PC-3 (cell line): ENCODE results near the gene KCND3. TPM values are rescaled to one million over a fixed set of nuclear protein-coding genes. Genes with fewer than 3 reads are reported as not detected.
A peak's percentile ranks its signal among the peaks of the same experiment; 100 is the strongest.

Experiments
- ATAC-seq: fragments of 200-7000 bp; cut with Tn5 transposase; 2 replicates; pipeline ENCODE4 v1.9.1; 2020; ENCODE audit warnings: mild to moderate bottlenecking, moderate library complexity
- Bru-seq: library from RNA; stranded (reverse); fragments of 400-500 nt; gene quantifications from one replicate; lab custom pipeline; 2021; lab: Mats Ljungman, UMichigan
- BruChase-seq, 2 experiments: library from RNA; stranded (reverse); fragments of 400-500 nt; gene quantifications; one replicate each; lab custom pipeline; 2021; lab: Mats Ljungman, UMichigan
- BruUV-seq: library from RNA; stranded (reverse); fragments of 400-500 nt; replicated peaks from 2 replicates; lab custom pipeline; 2021; lab: Mats Ljungman, UMichigan
- CTCF ChIA-PET: fragments of 300-600 bp; sonication (Branson Sonifier 250); formaldehyde crosslinking; loops from one replicate; lab custom pipeline; 2022; ENCODE audit warnings: antibody characterized with exemption; lab: Charles Lee
- POLR2A ChIA-PET: fragments of 300-600 bp; sonication (Branson Sonifier 250); formaldehyde crosslinking; loops from one replicate; lab custom pipeline; 2022; ENCODE audit warnings: antibody characterized with exemption; ENCODE audit not compliant: unreplicated experiment; lab: Charles Lee
- DNase-seq: peaks from one replicate; pipeline ENCODE4 v3.0.0-alpha.2; 2015
- H2AFZ ChIP-seq: fragments of 300-600 bp; sonication (generic); 2 replicates; pipeline ENCODE4 v1.6.0; 2016; ENCODE audit warnings: antibody characterized with exemption, low read length
- H3F3A ChIP-seq: fragments of 300-600 bp; sonication (generic); one replicate; pipeline ENCODE4 v1.6.0; 2017; ENCODE audit warnings: antibody characterized with exemption, low read length, control low read depth, mild to moderate bottlenecking; ENCODE audit not compliant: unreplicated experiment
- H3K27ac ChIP-seq: fragments of 300-600 bp; sonication (generic); 2 replicates; pipeline ENCODE4 v1.5.1; 2016; ENCODE audit warnings: mild to moderate bottlenecking, low read length
- H3K27me3 ChIP-seq: fragments of 300-600 bp; sonication (generic); 2 replicates; pipeline ENCODE4 v1.6.1; 2016; ENCODE audit warnings: low read length, mixed read lengths
- H3K36me3 ChIP-seq: fragments of 300-600 bp; sonication (generic); 2 replicates; pipeline ENCODE4 v1.6.1; 2016; ENCODE audit warnings: low read depth, mixed run types, low read length, mixed read lengths
- H3K4me1 ChIP-seq: fragments of 300-600 bp; sonication (generic); 2 replicates; pipeline ENCODE4 v1.5.1; 2016; ENCODE audit warnings: low read length; ENCODE audit not compliant: insufficient read depth
- H3K4me2 ChIP-seq: fragments of 300-600 bp; sonication (generic); 2 replicates; pipeline ENCODE4 v1.6.0; 2016; ENCODE audit warnings: low read length
- H3K4me3 ChIP-seq: fragments of 300-600 bp; sonication (generic); 2 replicates; pipeline ENCODE4 v1.5.1; 2016; ENCODE audit warnings: mild to moderate bottlenecking, low read length, mixed read lengths
- H3K79me2 ChIP-seq: fragments of 300-600 bp; sonication (generic); 2 replicates; pipeline ENCODE4 v1.6.1; 2017; ENCODE audit warnings: low read length, mixed read lengths
- H3K9ac ChIP-seq: fragments of 300-600 bp; sonication (generic); 2 replicates; pipeline ENCODE4 v1.6.0; 2016; ENCODE audit warnings: mild to moderate bottlenecking, low read length
- H3K9me2 ChIP-seq: fragments of 300-600 bp; sonication (generic); replicated peaks from 2 replicates; pipeline ENCODE4 v1.6.1; 2016; ENCODE audit warnings: mixed run types, low read length, mixed read lengths
- H3K9me3 ChIP-seq: fragments of 300-600 bp; sonication (generic); 2 replicates; pipeline ENCODE4 v1.6.1; 2016; ENCODE audit warnings: low read length, mixed read lengths
- H4K20me1 ChIP-seq: fragments of 300-600 bp; sonication (generic); 2 replicates; pipeline ENCODE4 v1.6.1; 2016; ENCODE audit warnings: low read length, mixed read lengths
- EZH2 ChIP-seq: fragments of 300-600 bp; sonication (generic); IDR thresholded peaks from one replicate; pipeline ENCODE4 v1.6.1; 2017; ENCODE audit warnings: antibody characterized with exemption, mild to moderate bottlenecking, low read length; ENCODE audit not compliant: unreplicated experiment
- EZH2phosphoT487 ChIP-seq: fragments of 300-600 bp; sonication (generic); IDR thresholded peaks from 2 replicates; pipeline ENCODE4 v1.6.1; 2018; ENCODE audit warnings: mild to moderate bottlenecking, antibody characterized with exemption, low read length, borderline replicate concordance
- intact Hi-C: fragments of 100-400 bp; cut with micrococcal nuclease; formaldehyde crosslinking; loops from 2 replicates; pipeline ENCODE4 v1.9.0; 2023
- long read RNA-seq: library from polyadenylated mRNA; unstranded; transcript quantifications from one replicate; pipeline ENCODE4 v2.0.0, GENCODE V29; 2021; ENCODE audit not compliant: unreplicated experiment
- total RNA-seq: library from RNA; depleted of rRNA; stranded (reverse); fragments of >200 nt; gene quantifications from 2 replicates; pipeline ENCODE4 v1.2.3, GENCODE V29; 2014; rRNA removed
- TF ChIP-seq, protein P1 (sequence below): fragments of 300-600 bp; sonication (generic); conservative IDR thresholded peaks from 2 replicates; pipeline ENCODE4 v1.5.1; 2017; ENCODE audit warnings: antibody characterized with exemption, low read depth, mild to moderate bottlenecking, low read length

Gene KCND3
- not detected in 2 replicates for total RNA-seq
- percentile 2 among the genes with signal in this experiment for Bru-seq, nascent RNA
- BruChase-seq, experiment 1, labeled RNA remaining after a 6-hour chase = percentile 2 among the genes with signal in this experiment
- BruChase-seq, experiment 2, labeled RNA remaining after a 2-hour chase = percentile 1 among the genes with signal in this experiment
- long read RNA-seq = 0 reads

DNA sequence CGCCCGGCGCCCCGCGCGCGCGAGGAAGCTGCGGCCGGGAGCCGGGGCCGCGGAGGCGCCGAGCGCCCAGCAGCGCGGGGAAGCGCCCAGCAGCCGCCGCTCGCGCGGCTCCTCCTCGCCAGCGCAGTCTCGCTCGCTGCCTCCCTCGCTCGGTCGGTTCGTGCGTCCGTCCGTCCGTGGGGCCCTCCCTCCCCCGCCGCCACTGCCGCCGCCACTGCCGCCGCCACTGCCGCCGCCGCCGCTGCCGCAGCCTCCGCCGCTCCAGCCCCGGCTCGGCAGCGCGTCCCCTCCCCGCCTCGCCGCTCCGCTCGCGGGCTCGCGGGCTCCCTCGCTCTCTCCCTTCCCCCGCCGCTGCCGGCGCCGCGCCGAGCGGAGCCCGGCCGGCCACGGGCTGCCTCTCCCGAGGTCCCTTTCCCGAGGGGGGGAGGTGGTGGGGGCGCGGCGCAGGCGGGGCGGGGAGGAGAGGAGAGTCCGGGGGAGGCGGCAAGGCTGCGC lies at the start of gene KCND3:
Gene KCND3, minus strand, starts transcription at position 138 of the 495 bp plus-strand sequence.
- CTCF ChIA-PET = no interaction called here
- Histone ChIP-seq H4K20me1 (no peaks in the 10 kb centered on the region), H3F3A (no peaks in the 10 kb centered on the region), H3K79me2 (no peaks in the 10 kb centered on the region), H3K27ac (no peak within 1 kb of the TSS), H3K9me3 (no peaks in the 10 kb centered on the region), H3K9ac (no peak within 1 kb of the TSS), H3K36me3 (no peaks in the 10 kb centered on the region), H3K4me1 (peaks cover 10% of the 10 kb centered on the region; the same call in 1 of the 2 replicates), H3K9me2 (no peaks in the 10 kb centered on the region), H3K4me2 (peak within 1 kb of the TSS; percentile 73), H2AFZ (no peak within 1 kb of the TSS), H3K4me3 (peak within 1 kb of the TSS; percentile 56), H3K27me3 (peaks cover 75% of the 10 kb centered on the region)
- intact Hi-C loops = no loop called here
- DNase-seq (no peak), ATAC-seq (peak; percentile 52)
- BruUV-seq = no TSS peak
- no peak for TF ChIP-seq EZH2
- TF ChIP-seq, protein P1, sequence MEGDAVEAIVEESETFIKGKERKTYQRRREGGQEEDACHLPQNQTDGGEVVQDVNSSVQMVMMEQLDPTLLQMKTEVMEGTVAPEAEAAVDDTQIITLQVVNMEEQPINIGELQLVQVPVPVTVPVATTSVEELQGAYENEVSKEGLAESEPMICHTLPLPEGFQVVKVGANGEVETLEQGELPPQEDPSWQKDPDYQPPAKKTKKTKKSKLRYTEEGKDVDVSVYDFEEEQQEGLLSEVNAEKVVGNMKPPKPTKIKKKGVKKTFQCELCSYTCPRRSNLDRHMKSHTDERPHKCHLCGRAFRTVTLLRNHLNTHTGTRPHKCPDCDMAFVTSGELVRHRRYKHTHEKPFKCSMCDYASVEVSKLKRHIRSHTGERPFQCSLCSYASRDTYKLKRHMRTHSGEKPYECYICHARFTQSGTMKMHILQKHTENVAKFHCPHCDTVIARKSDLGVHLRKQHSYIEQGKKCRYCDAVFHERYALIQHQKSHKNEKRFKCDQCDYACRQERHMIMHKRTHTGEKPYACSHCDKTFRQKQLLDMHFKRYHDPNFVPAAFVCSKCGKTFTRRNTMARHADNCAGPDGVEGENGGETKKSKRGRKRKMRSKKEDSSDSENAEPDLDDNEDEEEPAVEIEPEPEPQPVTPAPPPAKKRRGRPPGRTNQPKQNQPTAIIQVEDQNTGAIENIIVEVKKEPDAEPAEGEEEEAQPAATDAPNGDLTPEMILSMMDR = no peak
- no peak for TF ChIP-seq EZH2phosphoT487
- POLR2A ChIA-PET = no interaction called here

DNA sequence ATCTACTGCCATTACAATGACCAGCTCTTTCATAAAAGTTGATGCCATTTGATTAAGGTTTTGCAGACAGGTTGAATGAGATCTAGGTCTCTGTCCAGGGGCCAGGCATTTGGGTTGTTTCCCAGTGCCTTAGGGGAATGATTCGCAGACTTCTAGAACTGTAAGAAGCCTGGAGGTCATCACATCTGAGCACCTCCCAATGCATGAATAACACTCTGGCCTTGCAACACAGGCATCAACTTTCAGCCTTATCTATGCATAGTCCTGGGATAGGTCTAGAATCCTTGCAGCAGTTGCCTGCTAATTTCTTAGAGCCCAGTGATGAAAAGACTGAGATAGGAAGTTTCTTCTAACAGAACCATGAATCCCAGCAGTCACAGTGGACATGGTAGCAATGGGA lies 44.8 kb upstream of the KCND3 start:
- H3K27ac ChIP-seq = no peak overlapping the region
- no peaks in the 10 kb centered on the region for H3K79me2 ChIP-seq
- H3K4me3 ChIP-seq = no peak overlapping the region
- intact Hi-C loops = no loop called here
- no peaks in the 10 kb centered on the region for H3K9me2 ChIP-seq
- peaks cover 40% of the 10 kb centered on the region for H3K27me3 ChIP-seq
- no peak overlapping the region for H3K4me2 ChIP-seq
- no peaks in the 10 kb centered on the region for H3K4me1 ChIP-seq
- H3F3A ChIP-seq = no peaks in the 10 kb centered on the region
- no peaks in the 10 kb centered on the region for H3K9me3 ChIP-seq
- no peaks in the 10 kb centered on the region for H4K20me1 ChIP-seq
- BruUV-seq = no TSS peak
- no peak overlapping the region for H3K9ac ChIP-seq
- TF ChIP-seq EZH2 = no peak
- DNase-seq (no peak), ATAC-seq (no peak)
- ChIA-PET CTCF (no interaction called here), POLR2A (no interaction called here)
- H2AFZ ChIP-seq = no peak overlapping the region
- no peaks in the 10 kb centered on the region for H3K36me3 ChIP-seq

DNA sequence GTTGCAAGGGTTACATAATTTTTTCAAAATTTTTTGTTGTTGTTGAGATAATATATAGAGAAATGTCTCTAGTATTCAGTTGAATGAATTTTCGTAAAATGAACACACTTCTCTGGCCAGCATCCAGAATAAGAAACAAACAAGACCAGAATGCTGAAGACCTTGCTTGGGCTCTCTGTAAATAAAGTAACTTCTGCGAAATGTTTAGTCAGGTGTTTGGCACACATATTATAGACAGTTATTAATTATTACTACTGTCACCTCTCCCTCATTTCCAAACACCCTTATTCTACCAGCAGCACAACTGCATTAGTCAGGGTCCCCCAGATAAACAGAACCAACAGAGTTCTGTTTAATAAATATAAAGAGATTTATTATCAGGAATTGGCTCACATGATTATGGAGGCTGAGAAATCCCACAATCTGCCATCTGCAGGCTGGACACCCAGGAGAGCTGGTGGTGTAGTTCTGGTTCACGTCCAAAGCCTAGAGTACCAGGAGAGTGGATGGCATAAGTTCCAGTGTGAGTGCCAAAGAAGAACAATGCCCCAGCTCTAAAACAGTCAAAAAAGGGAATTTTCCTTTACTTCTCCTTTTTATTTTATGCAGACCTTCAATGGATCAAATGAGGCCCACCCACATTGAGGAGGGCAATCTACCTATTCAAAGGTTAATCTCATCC lies 44.1 kb upstream of the KCND3 start:
- Histone ChIP-seq H4K20me1 (no peaks in the 10 kb centered on the region), H3F3A (no peaks in the 10 kb centered on the region), H3K4me3 (no peak overlapping the region), H3K9me3 (no peaks in the 10 kb centered on the region), H3K9me2 (no peaks in the 10 kb centered on the region), H3K27ac (no peak overlapping the region), H3K4me1 (no peaks in the 10 kb centered on the region), H3K36me3 (no peaks in the 10 kb centered on the region), H3K27me3 (peaks cover 43% of the 10 kb centered on the region), H3K9ac (no peak overlapping the region), H3K4me2 (no peak overlapping the region), H3K79me2 (no peaks in the 10 kb centered on the region), H2AFZ (no peak overlapping the region)
- ATAC-seq (no peak), DNase-seq (no peak)
- no peak for TF ChIP-seq EZH2phosphoT487
- TF ChIP-seq, protein P1 = no peak
- no peak for TF ChIP-seq EZH2
- CTCF ChIA-PET = no interaction called here
- BruUV-seq = no TSS peak
- POLR2A ChIA-PET = no interaction called here
- intact Hi-C loops = no loop called here
